Amygdala (tissue), 56 donors: Measurements from ENCODE around the gene SLC38A1.
"Not testable (repeated sequence)": the region's sequence is repeated elsewhere in the genome, so short reads cannot be mapped to it uniquely, and the experiment has no call there.

Experiments
- DNase-seq, 56 donors: peaks; one replicate each; lab custom pipeline; 2025; lab: John Stamatoyannopoulos, UW

SLC38A1 gene

GRCh38 chr12:46177837-46178608, 90.8 kb downstream of the SLC38A1 start:
- no peak for DNase-seq

DNA sequence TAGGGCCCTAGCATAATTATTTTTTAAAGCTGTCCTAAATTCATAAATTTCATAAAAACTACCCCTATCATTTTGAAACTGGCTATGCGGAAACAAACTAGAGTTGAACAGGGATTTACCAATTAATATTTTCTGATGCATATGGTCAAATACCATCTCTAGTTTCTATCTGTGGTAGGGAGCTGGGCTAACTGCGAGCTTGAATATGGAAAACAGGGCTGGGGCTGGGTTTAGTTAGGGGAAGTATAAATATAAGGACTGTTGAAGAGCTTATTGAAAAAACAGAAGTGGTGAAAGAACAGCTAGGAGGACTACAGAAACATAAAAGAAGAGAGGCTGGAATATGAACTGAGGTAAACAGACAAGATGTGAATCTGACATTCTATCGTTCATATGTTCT, 91.8 kb downstream of the SLC38A1 start:
- no peak for DNase-seq

- DNase-seq = no peak
Measured at GRCh38 chr12:46174919-46175318, 93.9 kb downstream of the SLC38A1 start.

GRCh38 chr12:46174061-46174662, 94.7 kb downstream of the SLC38A1 start:
- DNase-seq = no peak

DNA sequence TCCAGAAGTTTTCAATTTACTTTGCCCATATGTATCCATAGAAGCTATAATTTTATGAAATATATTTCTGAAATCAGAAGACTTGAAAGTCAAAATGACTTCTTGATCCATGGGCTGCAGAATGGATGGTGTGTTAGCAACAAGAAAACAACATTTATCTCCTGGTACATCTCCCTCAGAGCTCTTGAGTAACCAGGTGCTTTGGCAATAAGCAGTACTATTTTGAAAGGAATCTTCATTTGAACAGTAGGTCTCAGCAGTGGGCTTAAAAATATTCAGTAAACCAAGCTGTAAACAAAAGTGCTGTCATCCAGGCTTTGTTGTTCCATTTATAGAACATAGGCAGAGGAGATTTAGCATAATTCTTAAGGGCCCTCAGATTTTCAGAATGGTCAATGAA, 100.4 kb downstream of the SLC38A1 start:
- no peak for DNase-seq

- no peak for DNase-seq
Measured at GRCh38 chr12:46167412-46167811, 101.4 kb downstream of the SLC38A1 start.

DNA sequence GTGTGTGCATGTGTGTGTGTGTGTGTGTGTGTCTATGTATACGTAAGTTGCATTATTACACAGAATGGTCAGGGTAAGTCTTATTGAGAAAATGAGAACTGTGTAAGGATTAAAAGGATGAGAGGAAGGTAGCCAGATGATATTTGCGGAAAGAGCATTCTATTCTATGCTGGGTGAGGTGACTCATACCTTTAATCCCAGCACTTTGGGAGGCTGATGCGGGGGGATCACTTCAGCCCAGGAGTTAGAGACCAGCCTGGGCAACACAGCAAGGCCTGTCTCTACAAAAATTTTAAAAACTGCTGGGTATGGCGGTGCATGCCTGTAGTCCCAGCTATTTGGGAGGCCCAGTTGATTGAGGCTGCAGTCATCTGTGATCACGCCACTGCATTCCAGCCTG, 103.7 kb downstream of the SLC38A1 start:
- no peak for DNase-seq

- DNase-seq = no peak
Measured at GRCh38 chr12:46164186-46164761, 104.6 kb downstream of the SLC38A1 start.

DNA sequence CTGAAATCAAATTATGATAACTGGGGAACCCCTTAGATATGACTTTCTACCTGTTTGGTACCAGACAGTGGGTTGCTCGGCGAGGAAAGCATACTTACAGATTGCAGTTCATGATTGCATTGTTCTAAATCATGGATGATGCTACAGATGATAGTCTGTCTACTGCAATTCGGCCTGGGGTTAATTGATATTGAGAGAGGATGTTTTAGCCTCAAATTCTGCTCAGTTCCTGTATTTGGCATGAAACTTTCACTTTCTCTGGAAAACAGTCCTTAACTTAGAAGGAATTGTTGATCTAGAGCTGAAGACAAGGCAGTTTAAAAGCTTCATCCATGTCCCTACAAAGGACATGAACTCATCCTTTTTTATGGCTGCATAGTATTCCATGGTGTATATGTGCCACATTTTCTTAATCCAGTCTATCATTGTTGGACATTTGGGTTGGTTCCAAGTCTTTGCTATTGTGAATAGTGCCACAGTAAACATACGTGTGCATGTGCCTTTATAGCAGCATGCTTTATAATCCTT, 106.2 kb downstream of the SLC38A1 start:
- not testable (repeated sequence) for DNase-seq

DNA sequence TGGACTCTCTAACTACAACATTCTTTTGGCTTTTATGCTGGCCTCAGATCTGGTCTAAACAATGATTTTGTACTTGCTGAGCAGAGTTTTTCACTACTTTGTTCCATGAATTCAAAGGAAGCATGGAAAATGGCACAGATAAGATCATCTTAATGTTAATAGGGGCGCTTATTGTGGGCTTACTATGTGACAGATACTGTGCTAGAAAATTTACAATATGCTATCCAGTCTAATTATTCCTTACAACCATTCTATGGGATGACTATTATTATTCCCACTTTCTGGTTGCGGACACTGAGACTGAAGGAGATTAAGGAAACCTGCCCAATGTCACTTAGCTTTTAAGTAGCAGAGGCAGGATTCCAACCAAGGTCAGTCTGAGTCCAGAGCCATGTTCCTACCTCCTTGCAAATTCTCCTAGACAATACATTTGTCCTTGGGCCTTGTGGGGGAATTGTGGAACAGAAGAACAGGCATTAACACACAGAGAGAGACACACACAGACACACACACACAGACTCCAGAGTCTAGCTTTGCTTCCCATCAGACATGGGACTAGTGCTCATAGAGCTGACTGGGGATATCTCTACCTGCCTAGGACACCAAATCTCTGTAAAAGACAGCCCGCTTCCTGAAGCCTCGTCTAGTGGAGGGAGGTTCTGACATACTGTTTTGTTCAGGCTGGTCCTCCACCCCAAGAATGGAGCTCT, 107.7 kb downstream of the SLC38A1 start:
- no peak for DNase-seq

- DNase-seq = no peak
Measured at GRCh38 chr12:46160101-46160980, 108.5 kb downstream of the SLC38A1 start.

DNA sequence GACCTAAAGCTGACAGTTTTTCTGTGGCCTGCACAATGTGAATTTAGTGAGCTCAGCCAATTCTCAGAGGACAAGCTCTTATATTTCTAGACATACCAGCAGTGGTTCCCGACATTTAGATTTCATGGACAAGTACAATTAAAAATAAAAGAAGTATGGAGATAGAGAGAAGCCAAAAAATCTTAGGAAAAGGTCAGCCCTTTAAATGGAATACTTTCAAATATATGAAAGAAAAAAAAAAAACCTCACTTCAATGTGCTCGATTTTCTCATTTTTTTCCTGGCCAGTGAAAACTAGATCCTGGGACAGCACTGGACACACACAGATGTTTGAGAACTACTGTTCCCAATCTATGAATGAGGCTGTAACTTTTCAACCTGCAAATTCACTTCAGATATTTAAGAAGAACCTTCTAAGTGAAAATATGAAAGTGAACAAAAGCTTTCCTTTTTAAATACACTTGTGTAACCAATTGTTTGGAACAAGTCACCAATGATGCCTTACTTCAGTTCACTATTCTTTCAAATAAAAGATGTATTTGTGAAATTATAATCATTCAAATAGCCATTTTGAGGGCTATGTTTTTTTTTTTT, 109.4 kb downstream of the SLC38A1 start:
- DNase-seq = no peak

GRCh38 chr12:46158501-46158900, 110.3 kb downstream of the SLC38A1 start:
- no peak for DNase-seq

GRCh38 chr12:46154221-46154985, 114.4 kb downstream of the SLC38A1 start:
- no peak for DNase-seq

DNA sequence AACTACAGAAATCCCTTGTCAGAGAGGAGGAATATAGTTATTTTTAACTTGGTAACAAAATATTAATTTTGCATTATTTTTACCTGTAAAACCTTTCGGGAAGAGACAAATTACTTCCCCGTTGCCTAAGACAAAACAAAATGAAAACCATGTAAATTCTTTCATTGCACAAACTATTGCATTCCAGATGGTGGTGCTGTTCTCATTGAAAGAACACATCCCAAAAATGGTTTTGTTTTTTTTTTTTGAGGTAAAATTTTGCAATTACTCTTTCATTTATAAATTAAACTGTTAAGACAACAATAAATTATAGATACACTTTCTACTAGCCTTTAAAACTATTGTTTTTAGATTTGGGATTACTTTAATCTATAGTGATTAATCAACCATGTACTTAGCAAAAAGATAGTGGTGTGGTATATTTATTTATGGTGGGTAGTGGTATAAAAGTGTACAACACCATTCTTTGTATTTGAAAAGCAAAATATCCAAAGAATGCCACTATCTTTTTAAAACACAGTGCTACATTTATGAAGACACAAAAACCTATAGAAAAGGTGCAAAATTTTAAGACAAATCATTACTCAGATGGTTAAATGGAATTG, 115.5 kb downstream of the SLC38A1 start:
- peak in 1 of 56 donors; percentile 22 for DNase-seq

GRCh38 chr12:46152456-46152855, 116.4 kb downstream of the SLC38A1 start:
- peak in 9 of 56 donors; percentile 2 to 54 (median 9) for DNase-seq

GRCh38 chr12:46150735-46151134, 118.1 kb downstream of the SLC38A1 start:
- no peak for DNase-seq

DNA sequence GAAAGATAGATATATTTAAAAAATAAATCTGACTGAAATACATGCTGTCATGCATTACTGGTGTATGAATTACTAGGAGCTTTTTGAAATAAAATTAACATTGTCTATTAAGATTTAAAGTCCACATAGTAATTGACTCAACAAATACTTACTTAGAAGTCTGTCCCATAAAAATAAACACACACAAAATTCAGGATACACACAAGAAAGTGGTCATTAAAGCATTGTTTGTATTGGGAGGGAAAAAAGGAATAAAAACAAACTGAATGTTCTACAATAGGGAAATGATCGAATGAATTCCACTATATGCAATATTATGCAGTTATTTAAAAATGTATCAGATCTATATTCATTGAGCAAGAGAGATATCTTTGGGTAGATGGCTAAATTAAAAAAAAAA, 118.9 kb downstream of the SLC38A1 start:
- DNase-seq = no peak
